Smooth muscle cell (in vitro differentiated cells): ENCODE data around the gene TERF2IP. TPM values are rescaled to one million over a fixed set of nuclear protein-coding genes. Genes with fewer than 3 reads are reported as not detected.

ENCODE experiments used
- DNase-seq: peaks from one replicate; lab custom pipeline; 2025; ENCODE audit not compliant: unreplicated experiment; lab: John Stamatoyannopoulos, UW
- H2AFZ ChIP-seq: fragments of 200-600 bp; sonication (generic); 2 replicates; pipeline ENCODE4 v1.6.0; 2016; ENCODE audit warnings: antibody characterized with exemption, low read depth, mild to moderate bottlenecking
- H3F3A ChIP-seq: fragments of 200-600 bp; sonication (generic); 2 replicates; pipeline ENCODE4 v1.6.0; 2017; ENCODE audit warnings: antibody characterized with exemption, low read depth
- H3K27ac ChIP-seq: fragments of 200-600 bp; sonication (generic); 2 replicates; pipeline ENCODE4 v1.5.1; 2016; ENCODE audit warnings: low read depth, mild to moderate bottlenecking
- H3K27me3 ChIP-seq: fragments of 200-600 bp; sonication (generic); 2 replicates; pipeline ENCODE4 v1.6.1; 2016; ENCODE audit warnings: low read depth, mild to moderate bottlenecking
- H3K36me3 ChIP-seq: fragments of 200-600 bp; sonication (generic); 2 replicates; pipeline ENCODE4 v1.5.1; 2016; ENCODE audit warnings: low read depth
- H3K4me1 ChIP-seq: fragments of 200-600 bp; sonication (generic); 2 replicates; pipeline ENCODE4 v1.5.1; 2016; ENCODE audit warnings: low read depth
- H3K4me2 ChIP-seq: fragments of 200-600 bp; sonication (generic); 2 replicates; pipeline ENCODE4 v1.6.0; 2016; ENCODE audit warnings: mild to moderate bottlenecking
- H3K4me3 ChIP-seq: fragments of 200-600 bp; sonication (generic); 2 replicates; pipeline ENCODE4 v1.5.1; 2016; ENCODE audit warnings: mild to moderate bottlenecking
- H3K79me2 ChIP-seq: fragments of 200-600 bp; sonication (generic); 2 replicates; pipeline ENCODE4 v1.6.0; 2016; ENCODE audit warnings: low read depth, mild to moderate bottlenecking
- H3K9ac ChIP-seq: fragments of 200-600 bp; sonication (generic); 2 replicates; pipeline ENCODE4 v1.6.0; 2016; ENCODE audit warnings: low read depth
- H3K9me3 ChIP-seq: fragments of 200-600 bp; sonication (generic); replicated peaks from 2 replicates; pipeline ENCODE4 v1.5.1; 2016; ENCODE audit warnings: low read depth
- H4K20me1 ChIP-seq: fragments of 200-600 bp; sonication (generic); 2 replicates; pipeline ENCODE4 v1.6.0; 2016; ENCODE audit warnings: low read depth
- WGBS: methylation state at CpG from one replicate; pipeline ENCODE4 v1.1.7; 2016; ENCODE audit warnings: low lambda C conversion rate; 5-methylcytosine and 5-hydroxymethylcytosine counted together
- polyA plus RNA-seq: library from polyadenylated mRNA; unstranded; fragments of >200 nt; fragmentation: Nextera tagmentation; extraction: Ambion mirVana; gene quantifications from 2 replicates; pipeline ENCODE4 v1.2.1, GENCODE V29; 2016
- total RNA-seq: library from RNA; depleted of rRNA; stranded (reverse); fragments of >200 nt; gene quantifications from 2 replicates; pipeline ENCODE4 v1.2.3, GENCODE V29; 2014
- TF ChIP-seq, protein P1 (sequence below): fragments of 200-600 bp; sonication (generic); IDR thresholded peaks from 2 replicates; pipeline ENCODE4 v1.5.1; 2017; ENCODE audit warnings: borderline replicate concordance, mild to moderate bottlenecking, antibody characterized with exemption; ENCODE audit not compliant: insufficient read depth, poor library complexity, severe bottlenecking

Gene TERF2IP
- total and polyA plus RNA-seq, 2 experiments from 2014 or later, result 51.0 to 83.0 TPM

DNA sequence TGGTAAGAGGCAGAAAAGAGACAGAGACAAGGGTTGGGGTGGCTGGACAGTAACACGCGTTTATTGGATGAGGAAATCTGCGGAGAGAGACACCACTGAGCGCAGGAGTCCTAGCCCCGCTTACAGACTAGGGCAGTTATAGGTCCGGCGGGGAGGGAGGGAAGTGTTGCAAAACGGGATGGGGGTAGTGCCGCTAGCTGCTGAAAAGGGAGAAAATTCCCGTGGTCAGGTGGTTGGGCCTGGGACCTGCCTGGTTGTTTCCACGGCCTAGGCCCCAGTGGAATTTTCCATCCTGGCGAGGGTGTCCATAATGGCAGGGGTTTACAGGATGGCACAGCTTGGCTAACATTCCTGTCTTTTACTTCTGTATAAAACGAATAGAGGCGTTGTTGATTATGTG lies 34.7 kb downstream of the TERF2IP start:
- DNase-seq, result no peak

DNA sequence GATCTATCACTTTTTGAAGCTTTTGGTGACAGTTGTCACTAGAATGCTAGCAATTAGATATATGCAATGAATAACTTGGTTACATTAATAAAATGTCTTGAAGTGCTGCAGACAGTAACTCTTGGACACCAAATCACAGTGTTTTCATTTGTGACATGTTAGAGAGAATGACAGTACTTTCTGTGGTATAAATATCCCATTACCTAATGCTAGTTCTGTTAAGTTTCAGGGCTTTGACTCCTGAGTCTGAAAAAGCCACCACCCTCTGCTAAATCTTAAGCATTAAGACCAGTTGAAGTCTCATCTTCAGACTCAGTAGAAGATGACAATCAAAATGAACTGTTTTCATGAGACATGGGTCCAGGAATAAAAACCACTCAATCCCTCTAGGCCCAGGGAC lies 39.8 kb downstream of the TERF2IP start:
- H3K9me3 ChIP-seq, result no peaks in the 10 kb centered on the region
- no peak overlapping the region for H3K4me2 ChIP-seq
- H3K27me3 ChIP-seq, result no peaks in the 10 kb centered on the region
- no peaks in the 10 kb centered on the region for H4K20me1 ChIP-seq
- H2AFZ ChIP-seq, result no peak overlapping the region
- no peaks in the 10 kb centered on the region for H3K79me2 ChIP-seq
- H3K36me3 ChIP-seq, result no peaks in the 10 kb centered on the region
- H3K9ac ChIP-seq, result no peak overlapping the region
- H3K4me3 ChIP-seq, result no peak overlapping the region
- TF ChIP-seq, protein P1, sequence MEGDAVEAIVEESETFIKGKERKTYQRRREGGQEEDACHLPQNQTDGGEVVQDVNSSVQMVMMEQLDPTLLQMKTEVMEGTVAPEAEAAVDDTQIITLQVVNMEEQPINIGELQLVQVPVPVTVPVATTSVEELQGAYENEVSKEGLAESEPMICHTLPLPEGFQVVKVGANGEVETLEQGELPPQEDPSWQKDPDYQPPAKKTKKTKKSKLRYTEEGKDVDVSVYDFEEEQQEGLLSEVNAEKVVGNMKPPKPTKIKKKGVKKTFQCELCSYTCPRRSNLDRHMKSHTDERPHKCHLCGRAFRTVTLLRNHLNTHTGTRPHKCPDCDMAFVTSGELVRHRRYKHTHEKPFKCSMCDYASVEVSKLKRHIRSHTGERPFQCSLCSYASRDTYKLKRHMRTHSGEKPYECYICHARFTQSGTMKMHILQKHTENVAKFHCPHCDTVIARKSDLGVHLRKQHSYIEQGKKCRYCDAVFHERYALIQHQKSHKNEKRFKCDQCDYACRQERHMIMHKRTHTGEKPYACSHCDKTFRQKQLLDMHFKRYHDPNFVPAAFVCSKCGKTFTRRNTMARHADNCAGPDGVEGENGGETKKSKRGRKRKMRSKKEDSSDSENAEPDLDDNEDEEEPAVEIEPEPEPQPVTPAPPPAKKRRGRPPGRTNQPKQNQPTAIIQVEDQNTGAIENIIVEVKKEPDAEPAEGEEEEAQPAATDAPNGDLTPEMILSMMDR, result no peak
- DNase-seq, result no peak
- no peaks in the 10 kb centered on the region for H3F3A ChIP-seq
- no peak overlapping the region for H3K27ac ChIP-seq
- no peaks in the 10 kb centered on the region for H3K4me1 ChIP-seq

More for the DNA sequence above, 34.7 kb downstream of the TERF2IP start:
- TF ChIP-seq, protein P1, result no peak
- Histone ChIP-seq H3K9me3 (no peaks in the 10 kb centered on the region), H3K4me3 (no peak overlapping the region), H3K36me3 (no peaks in the 10 kb centered on the region), H3F3A (no peaks in the 10 kb centered on the region), H3K79me2 (no peaks in the 10 kb centered on the region), H3K27ac (no peak overlapping the region), H3K27me3 (no peaks in the 10 kb centered on the region), H3K4me1 (no peaks in the 10 kb centered on the region), H3K4me2 (no peak overlapping the region), H2AFZ (no peak overlapping the region), H3K9ac (no peak overlapping the region), H4K20me1 (no peaks in the 10 kb centered on the region)
- WGBS, result 84% methylated on average over 14 of the region's 14 CpGs

DNA sequence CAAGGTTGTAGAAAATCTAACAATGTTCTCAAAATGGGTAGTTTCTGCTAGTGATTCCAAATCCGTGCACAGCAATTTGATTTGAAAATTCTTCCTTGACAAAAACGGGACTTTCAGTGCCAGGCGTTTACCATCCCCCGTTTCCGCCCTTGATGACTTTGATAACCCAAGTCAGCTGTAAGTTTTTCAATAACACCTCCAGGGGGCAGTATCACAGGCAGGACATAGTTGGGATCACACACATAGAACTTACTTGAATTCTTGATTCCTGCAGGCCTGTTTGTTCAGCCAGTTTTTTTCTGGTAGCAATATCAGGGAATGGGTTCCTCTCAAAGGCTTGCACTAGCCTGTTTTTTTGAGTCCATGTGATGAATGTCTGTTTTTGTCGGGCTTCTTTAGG lies 48.1 kb downstream of the TERF2IP start:
- H3K4me3 ChIP-seq, result no peak overlapping the region
- WGBS, result 86% methylated on average over 6 of the region's 6 CpGs
- no peaks in the 10 kb centered on the region for H4K20me1 ChIP-seq

DNA sequence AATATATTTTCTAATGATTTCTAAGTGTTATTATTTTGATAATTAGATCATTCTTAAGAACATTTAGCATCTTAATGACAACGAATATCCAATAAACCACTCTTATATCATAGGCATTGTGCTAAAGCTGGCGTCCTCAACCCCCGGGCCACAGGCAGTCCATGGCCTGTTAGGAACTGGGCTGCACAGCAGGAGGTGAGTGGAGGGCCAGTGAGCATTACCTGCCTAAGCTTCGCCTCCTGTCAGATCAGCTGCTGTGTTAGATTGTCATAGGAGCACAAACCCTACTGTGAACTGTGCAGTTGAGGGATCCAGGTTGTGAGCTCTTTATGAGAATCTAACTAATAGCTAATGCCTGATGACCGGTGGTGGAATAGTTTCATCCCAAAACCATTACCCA lies 50.0 kb downstream of the TERF2IP start:
- H3K79me2 ChIP-seq, result no peaks in the 10 kb centered on the region
- 92% methylated on average over 5 of the region's 5 CpGs for WGBS
- H3K4me3 ChIP-seq, result no peak overlapping the region

More for the DNA sequence above, 48.1 kb downstream of the TERF2IP start:
- Histone ChIP-seq H3K4me2 (no peak overlapping the region), H3K79me2 (no peaks in the 10 kb centered on the region), H3K9me3 (no peaks in the 10 kb centered on the region), H3F3A (no peaks in the 10 kb centered on the region), H3K36me3 (no peaks in the 10 kb centered on the region), H3K27ac (no peak overlapping the region), H2AFZ (no peak overlapping the region), H3K9ac (no peak overlapping the region), H3K27me3 (no peaks in the 10 kb centered on the region), H3K4me1 (no peaks in the 10 kb centered on the region)
- TF ChIP-seq, protein P1, result no peak
- no peak for DNase-seq

More for the DNA sequence above, 50.0 kb downstream of the TERF2IP start:
- Histone ChIP-seq H3K27ac (no peak overlapping the region), H3K9me3 (no peaks in the 10 kb centered on the region), H3K4me2 (no peak overlapping the region), H4K20me1 (no peaks in the 10 kb centered on the region), H2AFZ (no peak overlapping the region), H3F3A (no peaks in the 10 kb centered on the region), H3K27me3 (no peaks in the 10 kb centered on the region), H3K36me3 (no peaks in the 10 kb centered on the region), H3K9ac (no peak overlapping the region), H3K4me1 (peaks cover 7% of the 10 kb centered on the region)
- no peak for DNase-seq
- TF ChIP-seq, protein P1, result no peak
